ENCODE data around the gene AFG1L. TPM values are rescaled to one million over a fixed set of nuclear protein-coding genes. Genes with fewer than 3 reads are reported as not detected.
"Not testable (repeated sequence)": the region's sequence is repeated elsewhere in the genome, so short reads cannot be mapped to it uniquely, and the experiment has no call there.

The AFG1L gene
- total RNA-seq, 1 donor from 2014 or later: 3.7 TPM

- no peaks in the 10 kb centered on the region for H3K36me3 ChIP-seq
- no peaks in the 10 kb centered on the region for H3K27me3 ChIP-seq
- no peaks in the 10 kb centered on the region for H3K9me3 ChIP-seq
- intact Hi-C loops (cut with DNase I): no loop called here
- TF ChIP-seq POLR2AphosphoS5 (IDR thresholded peaks at IDR 0.05; ENCODE audit: insufficient read depth in 1 of 2, low read depth in 1 of 2) (no peak), CTCF (IDR thresholded peaks at IDR 0.05) (no peak), POLR2A (IDR thresholded peaks at IDR 0.05) (no peak)
- no peak for DNase-seq (ENCODE audit: extremely low spot score in 2 of 2)
- no peak overlapping the region for H3K27ac ChIP-seq
- H3K4me1 ChIP-seq: peaks cover 22% of the 10 kb centered on the region
- H3K4me3 ChIP-seq: no peak overlapping the region
Observed at GRCh38 chr6:108263371-108263770, 31.5 kb upstream of the AFG1L start.

- no peaks in the 10 kb centered on the region for H3K9me3 ChIP-seq
- H3K4me1 ChIP-seq: no peaks in the 10 kb centered on the region
- H3K27ac ChIP-seq: no peak overlapping the region
- TF ChIP-seq CTCF (IDR thresholded peaks at IDR 0.05) (no peak), POLR2A (IDR thresholded peaks at IDR 0.05) (no peak), POLR2AphosphoS5 (IDR thresholded peaks at IDR 0.05; ENCODE audit: insufficient read depth in 1 of 2, low read depth in 1 of 2) (no peak)
- H3K36me3 ChIP-seq: no peaks in the 10 kb centered on the region
- H3K4me3 ChIP-seq: no peak overlapping the region
- DNase-seq (ENCODE audit: extremely low spot score in 2 of 2): no peak
- no peaks in the 10 kb centered on the region for H3K27me3 ChIP-seq
- intact Hi-C loops (cut with DNase I): no loop called here
Observed at GRCh38 chr6:108268845-108269244, 26.0 kb upstream of the AFG1L start.

- intact Hi-C loops (cut with DNase I); DNase-seq (ENCODE audit: extremely low spot score in 2 of 2); H3K27me3 ChIP-seq; H3K4me1 ChIP-seq; H3K9me3 ChIP-seq; H3K27ac ChIP-seq; H3K4me3 ChIP-seq; H3K36me3 ChIP-seq: not testable (repeated sequence)
Observed at GRCh38 chr6:108269955-108270354, 24.9 kb upstream of the AFG1L start.

GRCh38 chr6:108274546-108274945 is 20.3 kb upstream of the AFG1L start:
- Histone ChIP-seq H3K27ac (no peak overlapping the region), H3K36me3 (no peaks in the 10 kb centered on the region), H3K4me1 (no peaks in the 10 kb centered on the region), H3K4me3 (no peak overlapping the region), H3K27me3 (no peaks in the 10 kb centered on the region), H3K9me3 (no peaks in the 10 kb centered on the region)
- TF ChIP-seq POLR2A (IDR thresholded peaks at IDR 0.05) (no peak), CTCF (IDR thresholded peaks at IDR 0.05) (no peak), POLR2AphosphoS5 (IDR thresholded peaks at IDR 0.05; ENCODE audit: insufficient read depth in 1 of 2, low read depth in 1 of 2) (no peak)
- DNase-seq (ENCODE audit: extremely low spot score in 2 of 2): no peak
- intact Hi-C loops (cut with DNase I): no loop called here

- TF ChIP-seq CTCF (IDR thresholded peaks at IDR 0.05) (no peak), POLR2AphosphoS5 (IDR thresholded peaks at IDR 0.05; ENCODE audit: insufficient read depth in 1 of 2, low read depth in 1 of 2) (no peak), POLR2A (IDR thresholded peaks at IDR 0.05) (no peak)
- Histone ChIP-seq H3K27me3 (no peaks in the 10 kb centered on the region), H3K27ac (no peak overlapping the region), H3K9me3 (no peaks in the 10 kb centered on the region), H3K36me3 (no peaks in the 10 kb centered on the region), H3K4me3 (no peak overlapping the region), H3K4me1 (no peaks in the 10 kb centered on the region)
- DNase-seq (ENCODE audit: extremely low spot score in 2 of 2): peak in 1 of 2 donors; percentile 37
- intact Hi-C loops (cut with DNase I): no loop called here
Observed at GRCh38 chr6:108275976-108276375, 18.9 kb upstream of the AFG1L start.

GRCh38 chr6:108277295-108277694 is 17.6 kb upstream of the AFG1L start:
- no peak for DNase-seq (ENCODE audit: extremely low spot score in 2 of 2)

More at GRCh38 chr6:108277295-108277694, 17.6 kb upstream of the AFG1L start:
- Histone ChIP-seq H3K4me1 (no peaks in the 10 kb centered on the region), H3K4me3 (no peak overlapping the region), H3K27ac (no peak overlapping the region), H3K9me3 (no peaks in the 10 kb centered on the region), H3K36me3 (no peaks in the 10 kb centered on the region), H3K27me3 (no peaks in the 10 kb centered on the region)
- no peak for TF ChIP-seq CTCF (IDR thresholded peaks at IDR 0.05)
- TF ChIP-seq POLR2AphosphoS5 (IDR thresholded peaks at IDR 0.05; ENCODE audit: insufficient read depth in 1 of 2, low read depth in 1 of 2): no peak
- no peak for TF ChIP-seq POLR2A (IDR thresholded peaks at IDR 0.05)
- intact Hi-C loops (cut with DNase I): no loop called here
